GM21423 (cell line): ENCODE results near the gene NT5E.
A peak's percentile ranks its signal among the peaks of the same experiment; 100 is the strongest.

Experiments
- ATAC-seq: cut with Tn5 transposase; IDR thresholded peaks from one replicate; pipeline ENCODE4 v1.9.1; 2021; ENCODE audit warnings: mild to moderate bottlenecking, moderate library complexity; ENCODE audit not compliant: unreplicated experiment

Gene NT5E

DNA sequence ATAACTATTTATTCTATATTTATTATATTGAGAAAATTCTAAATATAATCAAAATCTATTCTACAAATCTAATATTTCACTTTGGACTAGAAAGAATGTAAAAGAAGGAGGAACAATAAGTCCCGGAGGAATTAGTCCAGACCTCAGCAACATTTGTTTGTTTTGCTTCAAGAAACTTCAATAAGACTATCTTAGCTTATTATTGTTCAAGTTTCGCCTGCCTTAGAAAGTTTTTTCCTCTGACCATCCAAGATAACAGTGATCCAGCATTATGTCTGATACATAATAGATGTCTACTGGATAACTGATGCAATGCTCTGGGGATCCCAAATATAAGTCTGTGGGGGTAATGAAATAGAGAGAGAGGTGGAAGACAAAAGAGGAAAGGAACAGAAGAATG is 28.7 kb upstream of the NT5E start:
- no peak for ATAC-seq

DNA sequence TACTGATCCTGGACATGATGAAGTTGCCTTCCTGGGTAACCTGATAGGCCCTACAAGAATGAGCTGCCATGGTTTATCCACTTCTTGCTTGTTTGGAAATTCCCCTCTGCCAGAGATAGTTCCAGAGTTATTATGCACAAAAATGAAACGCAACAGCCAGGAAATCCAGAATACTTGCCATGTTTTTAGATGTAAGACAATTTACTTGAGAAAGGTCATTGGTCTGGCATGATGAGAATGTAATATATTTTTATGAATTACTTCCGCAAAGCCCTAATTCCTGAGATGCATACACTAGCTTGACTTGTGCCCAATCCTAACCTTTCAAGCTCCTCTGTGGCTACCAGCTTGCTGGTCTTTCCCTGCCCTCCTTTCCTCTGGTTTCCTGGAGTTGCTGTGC is 27.9 kb upstream of the NT5E start:
- no peak for ATAC-seq

DNA sequence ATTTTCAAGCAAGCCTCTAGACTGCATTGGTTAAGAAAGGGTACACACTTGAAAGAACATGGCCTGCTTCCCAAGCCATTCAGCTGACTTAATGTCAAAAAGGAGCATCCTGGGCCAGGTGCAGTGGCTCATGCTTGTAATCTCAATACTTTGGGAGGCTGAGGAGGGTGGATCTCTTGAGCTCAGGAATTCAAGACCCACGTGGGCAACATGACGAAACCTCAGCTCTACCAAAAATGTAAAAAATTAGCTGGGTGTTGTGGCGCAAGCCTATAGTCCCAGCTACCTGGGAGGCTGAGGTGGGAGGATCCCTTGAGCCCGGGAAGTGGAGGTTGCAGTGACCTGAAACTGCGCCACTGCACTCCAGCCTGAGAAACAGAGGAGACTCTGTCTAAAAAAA is 26.9 kb upstream of the NT5E start:
- no peak for ATAC-seq

DNA sequence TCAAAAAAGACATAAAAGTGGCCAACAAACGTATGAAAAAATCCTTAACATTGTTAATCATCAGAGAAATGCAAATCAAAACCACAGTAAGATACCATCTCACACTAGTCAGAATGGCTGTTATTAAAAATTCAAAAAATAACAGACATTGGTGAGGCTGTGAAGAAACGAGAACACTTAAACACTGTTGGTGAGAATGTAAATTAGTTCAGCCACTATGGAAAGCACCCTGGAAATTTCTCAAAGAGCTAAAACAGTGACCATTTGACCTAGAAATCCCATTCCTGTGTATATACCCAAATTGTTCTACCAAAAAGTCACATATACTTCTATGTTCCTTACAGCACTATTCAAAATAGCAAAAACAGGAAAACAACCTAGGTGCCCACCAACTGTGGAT is 24.9 kb upstream of the NT5E start:
- ATAC-seq = no peak

DNA sequence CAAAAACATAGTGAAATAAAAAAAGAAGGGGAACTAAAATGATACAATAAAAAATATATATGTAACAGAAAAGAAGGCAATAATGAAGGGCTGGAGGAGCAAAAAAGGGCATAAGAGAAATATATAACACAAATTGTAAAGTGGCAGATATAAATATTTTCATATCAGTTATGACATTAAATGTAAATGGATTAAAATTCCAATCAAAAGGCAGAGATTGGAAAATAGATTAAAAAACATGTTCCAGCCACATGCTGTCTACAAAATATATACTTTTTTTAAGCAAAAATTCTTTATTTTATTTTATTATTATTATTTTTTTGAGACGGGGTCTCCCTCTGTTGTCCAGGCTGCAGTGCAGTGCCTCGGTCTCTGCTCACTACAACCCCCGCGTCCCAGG is 23.9 kb upstream of the NT5E start:
- ATAC-seq = no peak

DNA sequence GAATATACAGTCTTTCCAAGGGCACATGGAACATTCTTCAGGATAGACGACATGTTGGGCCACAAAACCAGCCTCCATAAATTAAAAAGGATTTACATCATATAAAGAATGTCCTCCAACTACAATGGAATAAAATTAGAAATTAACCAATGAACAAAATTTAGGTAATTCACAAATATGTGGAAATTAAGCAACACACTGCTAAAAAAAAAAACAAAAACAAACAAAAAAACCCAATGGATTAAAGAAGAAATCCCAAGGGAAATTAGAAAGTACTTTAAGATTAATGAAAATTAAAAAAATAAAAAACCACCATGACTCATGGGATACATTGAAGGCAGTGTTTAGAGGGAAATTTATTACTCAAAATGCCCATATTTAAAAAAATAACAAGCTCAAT is 21.4 kb upstream of the NT5E start:
- ATAC-seq = no peak

DNA sequence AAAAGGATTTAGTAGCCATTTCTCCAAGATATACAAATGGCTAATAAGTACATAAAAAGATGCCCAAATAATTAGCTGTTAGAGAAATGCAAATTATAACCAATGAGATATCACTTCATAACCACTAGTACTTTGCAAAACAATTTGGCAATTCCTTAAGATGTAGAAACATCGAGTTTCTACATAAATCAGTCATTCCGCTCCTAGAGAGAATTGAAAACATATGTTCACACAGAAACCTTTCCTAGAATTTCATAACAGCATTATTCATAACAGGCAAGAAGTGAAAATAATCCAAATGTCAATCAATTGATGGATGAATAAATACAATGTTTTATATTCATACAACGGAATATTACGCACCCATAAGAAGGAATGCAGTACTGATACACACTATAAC is 20.5 kb upstream of the NT5E start:
- no peak for ATAC-seq

DNA sequence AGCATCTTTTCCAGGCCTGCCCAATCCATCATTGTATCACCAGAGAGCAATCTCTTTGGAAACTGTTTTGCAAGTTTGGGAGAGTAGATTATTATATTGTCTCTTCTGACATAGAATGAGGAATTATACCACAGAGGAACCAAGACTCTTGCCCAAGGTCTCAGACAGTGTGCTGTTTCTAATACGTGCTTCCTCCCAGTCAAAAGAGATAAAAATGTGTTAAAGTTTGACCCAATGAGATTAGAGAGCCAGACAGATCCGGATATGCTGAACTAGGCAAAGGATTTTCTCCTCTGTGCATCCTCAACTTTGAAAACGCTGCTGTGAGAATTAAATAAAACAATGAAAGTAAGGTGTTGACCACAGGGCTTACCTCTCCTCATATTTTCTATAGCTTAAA is 18.6 kb upstream of the NT5E start:
- ATAC-seq = no peak

DNA sequence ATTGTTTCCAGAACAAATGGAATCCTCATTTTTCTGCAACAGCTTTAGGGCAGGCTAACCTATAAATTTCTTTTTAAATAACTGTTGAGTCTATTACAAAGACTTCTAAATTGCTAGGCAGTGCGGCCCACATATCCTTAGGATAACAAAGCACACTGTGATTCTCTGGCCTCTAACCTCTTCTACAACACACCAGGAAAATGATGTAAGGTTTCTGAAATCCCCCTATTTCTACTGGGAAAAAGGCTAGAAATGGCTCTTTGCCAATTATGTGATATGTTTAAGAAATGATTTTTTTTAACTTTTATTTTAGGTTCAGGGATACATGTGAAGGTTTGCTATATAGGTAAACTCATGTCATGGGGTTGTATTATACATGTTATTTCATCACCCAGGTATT is 17.3 kb upstream of the NT5E start:
- ATAC-seq = no peak

DNA sequence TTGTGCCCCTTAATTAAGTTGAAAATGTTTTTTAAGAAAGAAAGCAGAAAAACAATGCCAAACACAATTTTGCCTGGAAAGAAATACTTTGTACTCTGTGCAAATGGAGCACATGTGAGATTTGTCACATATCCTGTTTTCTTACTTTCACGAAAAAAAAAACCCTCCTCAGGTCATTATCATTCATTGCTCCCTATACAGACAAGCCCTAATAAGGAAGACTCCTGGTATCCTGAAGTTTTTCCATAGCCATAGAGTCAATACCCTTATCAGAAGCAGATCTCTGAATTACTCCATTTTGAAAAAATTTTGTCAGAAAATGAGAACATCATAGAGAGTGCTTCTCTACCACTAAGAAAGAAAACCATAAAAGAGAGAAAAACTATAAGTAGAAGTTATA is 14.0 kb upstream of the NT5E start:
- ATAC-seq = no peak

DNA sequence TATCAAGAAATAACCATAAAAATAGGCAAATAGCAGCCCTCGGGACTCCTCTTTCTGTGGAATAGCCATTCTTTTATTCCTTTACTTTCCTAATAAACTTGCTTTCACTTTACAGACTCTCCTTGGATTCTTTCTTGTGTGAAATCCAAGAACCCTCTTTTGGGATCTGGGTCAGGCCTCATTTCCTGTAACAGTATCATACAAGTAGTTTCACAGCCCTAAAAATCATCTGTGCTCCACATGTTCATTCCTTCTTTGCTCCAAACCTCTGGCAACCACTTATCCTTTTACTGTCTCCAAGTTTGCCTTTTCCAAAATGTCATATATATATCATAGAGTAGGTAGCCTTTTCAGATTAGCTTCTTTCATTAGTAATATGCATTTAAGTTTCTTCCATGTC is 13.5 kb upstream of the NT5E start:
- ATAC-seq = no peak

DNA sequence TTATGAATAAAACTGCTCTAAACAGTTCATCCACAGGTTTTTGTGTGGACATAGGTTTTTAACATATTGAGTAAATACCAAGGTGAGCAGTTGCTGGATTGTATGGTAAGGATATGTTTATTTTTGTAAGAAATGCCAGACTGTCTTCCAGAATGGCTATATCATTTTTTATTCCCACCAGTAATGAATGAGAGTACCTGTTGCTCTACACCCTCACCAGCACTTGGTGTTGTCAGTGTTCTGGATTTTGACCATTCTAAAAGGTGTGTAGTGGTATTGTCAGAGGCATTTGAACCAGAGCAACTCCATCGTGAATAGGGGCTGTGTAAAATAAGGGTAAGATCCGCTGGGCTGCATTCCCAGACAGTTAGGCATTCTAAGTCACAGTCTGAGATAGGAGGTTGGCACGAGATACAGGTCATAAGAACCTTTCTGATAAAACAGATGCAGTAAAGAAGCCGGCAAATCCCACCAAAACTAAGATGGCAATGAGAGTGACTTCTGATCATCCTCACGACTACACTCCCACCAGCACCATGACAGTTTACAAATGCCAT is 12.9 kb upstream of the NT5E start:
- ATAC-seq = no peak

DNA sequence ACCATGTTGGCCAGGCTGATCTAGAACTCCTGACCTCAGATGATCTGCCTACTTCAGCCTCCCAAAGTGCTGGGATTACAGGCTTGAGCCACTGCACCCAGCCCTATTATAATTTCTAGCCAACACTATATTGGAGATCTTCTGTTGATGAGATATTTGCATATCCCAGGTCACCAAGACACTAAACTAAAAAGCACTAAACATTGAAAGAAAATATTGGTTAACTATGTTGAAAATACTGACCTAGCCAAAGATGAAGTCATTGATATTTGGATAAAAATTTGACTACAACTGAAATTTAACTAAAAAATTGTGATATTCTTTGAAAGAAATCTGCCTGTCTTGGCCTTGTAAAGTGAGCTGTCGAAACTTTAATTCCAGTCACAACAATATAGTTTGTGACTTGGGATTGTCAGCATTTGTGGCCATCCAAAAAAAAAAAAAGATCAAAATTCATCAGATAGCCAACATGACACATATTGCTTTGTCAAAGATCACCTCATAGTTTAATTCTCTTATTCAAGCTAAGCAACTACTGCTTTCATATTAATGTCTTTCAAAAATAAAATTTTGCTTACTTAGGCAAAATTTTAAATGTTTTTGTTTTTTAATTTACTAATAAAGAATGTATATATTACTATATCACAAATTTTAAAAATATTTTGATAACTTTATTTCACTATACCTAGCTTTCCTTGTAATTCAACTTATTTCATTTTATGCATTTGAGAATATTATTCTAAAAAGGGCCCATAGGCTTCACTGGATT is 6.3 kb upstream of the NT5E start:
- ATAC-seq = no peak

DNA sequence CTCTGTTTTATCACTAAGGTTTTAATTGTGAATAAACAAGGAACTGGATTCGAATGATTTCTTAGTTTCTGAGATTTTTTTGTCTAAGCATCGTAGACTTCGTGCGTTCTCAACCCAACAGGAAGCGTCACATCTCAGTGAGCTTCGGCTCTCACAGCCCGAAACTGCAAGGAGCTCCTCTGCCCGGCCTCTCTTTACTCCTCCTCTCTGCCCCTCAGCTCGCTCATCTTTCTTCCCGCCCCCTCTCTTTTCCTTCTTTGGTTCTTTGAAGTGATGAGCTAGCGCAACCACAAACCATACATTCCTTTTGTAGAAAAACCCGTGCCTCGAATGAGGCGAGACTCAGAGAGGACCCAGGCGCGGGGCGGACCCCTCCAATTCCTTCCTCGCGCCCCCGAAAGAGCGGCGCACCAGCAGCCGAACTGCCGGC is 480 bp upstream of the NT5E start:
- peak; percentile 72 for ATAC-seq

DNA sequence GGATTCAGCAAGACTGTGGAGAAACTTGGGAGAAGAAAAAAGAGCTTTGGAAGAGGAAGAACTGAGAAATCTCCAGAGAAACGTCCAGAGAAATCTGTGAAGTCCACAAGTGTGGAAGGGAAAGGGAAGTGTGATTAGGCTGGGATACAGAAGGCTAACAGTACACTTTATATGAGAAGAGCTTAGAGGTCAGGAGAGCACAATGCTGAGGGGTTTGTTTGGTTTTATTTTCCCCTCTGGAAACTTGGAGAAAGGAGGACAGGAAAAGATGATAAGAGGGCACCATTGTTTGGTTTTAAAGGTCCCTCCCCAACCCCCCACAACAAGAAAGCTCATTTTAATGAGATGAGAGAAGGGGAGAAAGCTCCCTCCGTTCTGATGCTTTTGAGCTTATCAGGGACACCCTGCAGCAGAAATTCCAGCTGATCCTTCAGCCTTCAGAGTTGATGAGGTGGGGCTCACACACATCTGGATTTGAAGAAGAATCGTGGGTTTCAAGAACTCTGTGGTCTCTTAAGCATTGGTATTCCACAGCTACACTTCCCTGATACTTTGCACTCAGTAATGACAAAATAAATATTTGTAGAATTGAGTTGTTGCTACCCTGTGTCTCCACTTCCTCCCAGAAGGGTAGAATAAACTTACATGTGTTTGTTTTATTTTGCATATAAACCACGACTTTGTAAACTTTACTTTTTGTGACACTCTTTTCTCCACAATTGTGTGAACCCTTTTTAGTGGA is 1.9 kb downstream of the NT5E start:
- ATAC-seq = no peak

DNA sequence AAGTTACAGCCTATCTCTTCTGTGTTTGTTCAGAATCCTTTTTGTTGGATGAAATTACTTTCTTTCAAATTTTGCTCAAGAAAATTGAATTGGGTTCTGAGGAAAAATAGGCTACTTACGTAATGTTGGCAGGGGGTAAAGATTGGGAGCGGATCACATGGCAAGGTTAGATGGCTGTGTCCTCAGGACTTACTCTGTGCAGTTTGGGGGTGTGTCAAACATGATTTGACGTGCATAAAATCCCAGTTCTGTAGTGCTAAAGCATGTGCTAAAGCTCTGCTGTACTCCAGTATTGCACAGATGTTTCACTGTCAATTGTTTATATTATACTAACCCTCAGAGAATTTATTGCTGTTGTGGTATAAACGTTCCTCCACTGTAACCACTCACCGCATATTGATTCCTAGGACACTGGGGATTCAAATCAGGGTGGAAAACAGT is 2.6 kb downstream of the NT5E start:
- ATAC-seq = no peak

DNA sequence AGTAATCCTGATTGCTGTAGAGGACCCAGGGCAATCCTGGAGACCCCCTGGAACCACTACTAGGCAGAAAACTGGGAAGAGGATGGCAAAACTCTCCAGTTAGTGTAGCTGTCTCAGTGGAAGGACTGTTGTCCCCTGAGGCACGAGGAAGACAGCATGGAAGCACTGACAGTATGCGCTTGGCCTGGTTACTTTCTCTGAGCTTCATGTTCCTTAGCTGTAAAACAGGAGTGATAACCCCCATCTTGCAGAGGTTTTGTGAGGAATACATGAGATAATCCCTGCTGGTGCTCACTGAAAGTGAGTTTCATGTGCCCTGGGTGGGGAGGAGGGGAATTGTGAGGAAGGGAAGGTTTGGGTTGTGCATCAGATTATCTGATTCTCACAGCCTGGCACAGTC is 3.2 kb downstream of the NT5E start:
- no peak for ATAC-seq

DNA sequence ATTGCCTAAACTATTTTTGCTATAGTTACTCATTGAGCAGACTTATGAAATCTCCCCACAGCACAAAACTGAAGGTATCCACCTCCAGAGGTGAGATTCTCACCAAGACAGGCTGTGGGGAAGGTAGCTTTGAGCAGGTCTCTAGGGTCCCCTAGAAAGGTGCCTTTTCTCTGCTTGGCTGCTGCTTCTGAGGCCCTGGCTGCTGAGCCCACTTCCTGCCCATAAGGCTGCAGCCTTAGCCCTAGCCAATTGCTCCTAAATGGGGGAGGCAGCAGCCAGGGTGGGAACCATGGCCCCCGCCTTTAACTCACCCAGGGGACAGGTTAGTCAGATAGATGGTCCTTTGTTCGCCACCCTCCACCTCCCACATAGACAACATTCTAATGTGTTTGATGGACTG is 3.6 kb downstream of the NT5E start:
- no peak for ATAC-seq

DNA sequence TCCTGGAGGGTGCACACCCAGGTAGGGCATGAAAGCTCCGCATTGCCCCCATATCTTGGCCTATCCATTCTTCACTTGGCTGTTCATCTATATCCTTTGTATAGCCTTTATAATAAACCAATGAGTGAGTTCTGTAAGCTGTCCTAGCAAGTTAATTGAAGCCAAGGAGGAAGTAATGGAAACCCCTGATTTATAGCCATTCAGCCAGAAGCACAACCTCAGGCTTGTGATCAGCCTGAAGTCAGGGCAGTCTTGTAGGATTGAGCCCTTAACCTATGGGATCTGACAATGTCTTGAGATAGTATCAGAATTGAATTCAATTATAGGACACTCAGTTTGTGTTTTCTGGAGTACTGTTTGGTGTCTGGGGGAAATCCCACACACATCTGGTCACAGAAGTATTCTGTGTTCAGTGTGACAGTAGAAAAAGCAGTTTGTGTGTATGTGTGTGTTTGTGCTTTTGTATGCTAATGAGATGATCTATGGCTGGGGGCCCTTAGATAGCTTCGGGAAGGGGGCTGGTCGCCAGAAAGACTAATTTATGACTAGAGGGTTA is 5.7 kb downstream of the NT5E start:
- ATAC-seq = no peak

DNA sequence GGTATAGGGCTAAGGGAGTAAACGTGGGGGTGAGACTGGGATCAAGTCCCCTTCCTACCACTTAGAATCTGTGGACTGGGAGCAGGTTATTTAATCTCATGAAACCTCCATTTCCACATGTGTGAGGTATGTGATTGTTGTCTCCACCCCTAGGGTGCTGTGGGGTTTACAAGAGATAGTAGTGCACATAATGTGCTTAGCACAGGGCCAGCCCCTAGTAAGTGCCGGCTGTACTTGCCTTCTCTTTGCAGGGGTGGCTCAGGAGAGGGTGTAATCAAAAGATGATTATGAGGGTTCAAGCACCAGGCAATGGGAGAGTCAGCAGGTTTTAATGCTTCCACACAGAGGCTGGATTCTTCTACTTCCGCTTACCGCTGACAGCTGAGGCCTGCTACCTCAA is 6.9 kb downstream of the NT5E start:
- no peak for ATAC-seq

DNA sequence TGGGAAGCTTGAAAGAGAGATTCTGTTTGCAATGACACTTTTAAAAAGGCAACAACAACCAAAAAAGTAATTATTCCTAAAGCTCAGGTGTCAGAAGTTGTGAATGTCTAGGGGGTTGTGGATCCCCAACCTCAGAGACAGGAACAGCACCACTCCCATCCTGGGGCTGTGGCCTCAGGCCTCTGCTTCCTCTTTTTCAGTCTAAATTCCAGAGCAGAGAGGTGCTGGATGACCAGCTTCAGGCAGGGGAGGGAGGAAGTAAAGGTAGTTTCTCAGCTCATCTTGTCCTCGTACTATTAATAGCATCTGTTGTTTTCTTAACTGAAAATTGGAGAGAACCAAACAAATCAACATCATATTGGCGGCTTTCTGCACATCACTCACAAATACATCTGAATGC is 8.3 kb downstream of the NT5E start:
- no peak for ATAC-seq

DNA sequence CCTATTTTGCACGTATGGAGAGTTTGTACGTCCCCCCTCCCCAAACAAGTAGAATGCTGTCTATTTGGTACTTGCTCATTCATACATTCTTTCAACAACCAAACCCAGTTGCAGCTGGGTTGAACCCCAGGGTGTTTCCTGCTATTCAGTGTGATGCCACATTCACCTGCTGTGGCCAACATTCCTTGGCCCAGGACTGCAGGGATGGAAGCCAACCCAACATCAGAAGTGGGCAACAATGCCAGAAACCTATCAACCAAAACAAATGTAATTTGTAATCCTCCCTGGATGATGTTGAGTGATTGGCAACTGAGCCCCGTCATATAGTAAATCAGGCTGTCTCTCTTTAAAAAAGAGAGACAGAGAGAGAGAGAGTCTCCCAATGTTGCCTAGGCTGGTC is 8.9 kb downstream of the NT5E start:
- no peak for ATAC-seq
